GM19351 (cell line): Measurements from ENCODE around the gene NKIRAS1.
"Not testable (repeated sequence)": the region's sequence is repeated elsewhere in the genome, so short reads cannot be mapped to it uniquely, and the experiment has no call there.

Experiments used
- ATAC-seq: cut with Tn5 transposase; IDR thresholded peaks from one replicate; pipeline ENCODE4 v1.9.1; 2021; ENCODE audit warnings: mild to moderate bottlenecking, moderate library complexity; ENCODE audit not compliant: unreplicated experiment

The NKIRAS1 gene

GRCh38 chr3:23941440-23941839 is 24.6 kb upstream of the NKIRAS1 start:
- ATAC-seq, result no peak

- no peak for ATAC-seq
Measured at GRCh38 chr3:23940775-23941174, 24.0 kb upstream of the NKIRAS1 start.

- ATAC-seq, result no peak
Measured at GRCh38 chr3:23938688-23939087, 21.9 kb upstream of the NKIRAS1 start.

- ATAC-seq, result no peak
Measured at GRCh38 chr3:23937296-23937695, 20.5 kb upstream of the NKIRAS1 start.

GRCh38 chr3:23934253-23934652 is 17.5 kb upstream of the NKIRAS1 start:
- no peak for ATAC-seq

GRCh38 chr3:23932571-23932970 is 15.8 kb upstream of the NKIRAS1 start:
- no peak for ATAC-seq

GRCh38 chr3:23931597-23931996 is 14.8 kb upstream of the NKIRAS1 start:
- no peak for ATAC-seq

- ATAC-seq, result no peak
Measured at GRCh38 chr3:23928524-23928923, 11.7 kb upstream of the NKIRAS1 start.

GRCh38 chr3:23926736-23927135 is 9.9 kb upstream of the NKIRAS1 start:
- no peak for ATAC-seq

GRCh38 chr3:23926246-23926645 is 9.5 kb upstream of the NKIRAS1 start:
- no peak for ATAC-seq

- no peak for ATAC-seq
Measured at GRCh38 chr3:23923786-23924185, 7.0 kb upstream of the NKIRAS1 start.

- no peak for ATAC-seq
Measured at GRCh38 chr3:23921052-23921511, 4.3 kb upstream of the NKIRAS1 start.

GRCh38 chr3:23920151-23920655 is 3.4 kb upstream of the NKIRAS1 start:
- ATAC-seq, result no peak

GRCh38 chr3:23919628-23920027 is 2.8 kb upstream of the NKIRAS1 start:
- ATAC-seq, result no peak

GRCh38 chr3:23918331-23918730 is 1.5 kb upstream of the NKIRAS1 start:
- not testable (repeated sequence) for ATAC-seq

GRCh38 chr3:23917679-23918303 is 1.0 kb upstream of the NKIRAS1 start:
- ATAC-seq, result not testable (repeated sequence)

GRCh38 chr3:23916152-23916885 is 471 bp downstream of the NKIRAS1 start:
- ATAC-seq, result peak; percentile 37

GRCh38 chr3:23915537-23916108 is 1.2 kb downstream of the NKIRAS1 start:
- no peak for ATAC-seq

- ATAC-seq, result peak; percentile 8
Measured at GRCh38 chr3:23913873-23914743, 2.7 kb downstream of the NKIRAS1 start.

GRCh38 chr3:23913182-23913581 is 3.6 kb downstream of the NKIRAS1 start:
- ATAC-seq, result no peak

- not testable (repeated sequence) for ATAC-seq
Measured at GRCh38 chr3:23912335-23912734, 4.5 kb downstream of the NKIRAS1 start.
